ENCODE data around the gene GRID1.

- TF ChIP-seq CTCF (IDR thresholded peaks at IDR 0.05; ENCODE audit: low read length) = no peak
- no peak for TF ChIP-seq EZH2 (IDR thresholded peaks at IDR 0.05; ENCODE audit: borderline replicate concordance, low read length)
These were observed 45.4 kb upstream of the GRID1 start for GRCh38 chr10:86411852-86412560.
